ENCODE results near the gene KRT85. TPM values are rescaled to one million over a fixed set of nuclear protein-coding genes. Genes with fewer than 3 reads are reported as not detected.
A peak's percentile ranks its signal among the peaks of the same experiment; 100 is the strongest.

Gene KRT85
- total RNA-seq, 1 donor from 2014 or later: not detected

DNA sequence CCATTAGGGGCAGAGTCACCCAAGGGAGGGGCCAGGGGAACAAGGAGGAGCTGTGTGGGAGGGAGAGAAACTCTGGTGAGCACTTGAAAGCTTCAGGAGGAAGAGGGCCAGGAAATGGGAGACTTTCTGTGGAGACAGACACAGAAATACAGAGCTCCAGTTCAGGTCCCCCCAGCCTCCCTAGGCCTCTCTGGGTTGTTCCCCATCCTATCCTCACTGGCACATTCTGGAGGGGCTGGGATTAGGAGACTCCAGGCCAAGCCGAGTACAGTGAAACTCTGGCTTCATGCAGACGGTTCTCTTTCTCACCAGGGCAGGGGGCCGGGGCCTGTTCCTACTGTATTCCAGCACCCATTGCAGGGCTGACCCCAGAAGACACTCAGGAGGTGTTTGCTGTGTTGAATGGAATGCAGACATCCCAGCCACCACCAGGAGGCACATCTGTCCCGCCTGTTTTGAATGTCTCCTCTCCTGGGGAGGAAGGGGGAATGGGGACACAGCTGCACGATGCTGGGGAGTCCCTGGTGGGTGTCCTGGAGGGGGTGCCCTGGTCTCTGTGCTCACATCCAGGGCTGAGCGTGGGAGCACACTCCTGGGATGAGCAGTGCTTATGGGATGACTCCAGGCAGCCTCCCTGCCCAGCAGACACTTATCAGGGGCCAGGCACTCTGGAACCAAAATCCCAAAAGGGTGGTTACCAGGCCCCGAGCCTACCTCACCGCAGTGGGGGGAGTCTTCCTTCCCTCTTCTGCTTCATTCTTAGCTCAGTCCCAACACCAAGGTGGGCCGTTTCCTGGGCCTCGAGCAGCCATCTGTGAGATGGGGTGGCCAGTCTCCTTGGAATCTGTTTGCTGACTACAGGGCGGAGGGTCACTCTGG, 23.7 kb upstream of the KRT85 start:
- H3K36me3 Mint-ChIP-seq (ENCODE audit: low read depth, unreplicated experiment): no peaks in the 10 kb centered on the region
- peak; percentile 79 for TF ChIP-seq CTCF (IDR thresholded peaks at IDR 0.05; ENCODE audit: unreplicated experiment)
- no peak overlapping the region for H3K4me3 Mint-ChIP-seq (ENCODE audit: unreplicated experiment)

GRCh38 chr12:52389313-52390207, 22.3 kb upstream of the KRT85 start:
- Mint-ChIP-seq H3K9me3 (ENCODE audit: unreplicated experiment) (no peaks in the 10 kb centered on the region), H3K27ac (ENCODE audit: unreplicated experiment) (no peak overlapping the region), H3K27me3 (ENCODE audit: unreplicated experiment) (peaks cover 3% of the 10 kb centered on the region), H3K4me1 (ENCODE audit: unreplicated experiment) (no peaks in the 10 kb centered on the region), H3K36me3 (ENCODE audit: low read depth, unreplicated experiment) (no peaks in the 10 kb centered on the region), H3K4me3 (ENCODE audit: unreplicated experiment) (no peak overlapping the region)
- TF ChIP-seq CTCF (IDR thresholded peaks at IDR 0.05; ENCODE audit: unreplicated experiment): no peak
- no peak for DNase-seq (ENCODE audit: low spot score)

More for the DNA sequence above, 23.7 kb upstream of the KRT85 start:
- Mint-ChIP-seq H3K27ac (ENCODE audit: unreplicated experiment) (no peak overlapping the region), H3K27me3 (ENCODE audit: unreplicated experiment) (peaks cover 4% of the 10 kb centered on the region), H3K4me1 (ENCODE audit: unreplicated experiment) (no peaks in the 10 kb centered on the region), H3K9me3 (ENCODE audit: unreplicated experiment) (no peaks in the 10 kb centered on the region)
- peak; percentile 47 for DNase-seq (ENCODE audit: low spot score)

DNA sequence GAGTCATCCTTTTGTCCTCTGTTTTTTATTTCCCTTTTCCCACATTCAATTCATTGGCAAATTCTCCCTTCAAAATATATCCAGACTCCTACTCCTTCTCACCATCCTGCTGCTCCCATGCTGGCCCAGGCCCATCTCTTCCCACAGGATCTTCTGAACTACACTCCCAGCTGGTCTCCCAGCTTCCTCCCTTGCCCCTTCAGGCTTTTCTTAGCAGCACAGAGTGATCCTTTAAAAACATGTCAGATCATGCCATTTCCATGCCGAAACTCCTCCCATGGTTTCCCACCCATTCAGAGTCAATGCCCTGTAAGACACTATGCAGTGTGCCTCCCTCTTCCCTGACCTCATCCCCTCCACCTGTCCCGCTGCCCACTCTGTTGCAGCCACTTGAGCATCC, 20.6 kb upstream of the KRT85 start:
- H3K27me3 Mint-ChIP-seq (ENCODE audit: unreplicated experiment): no peaks in the 10 kb centered on the region
- DNase-seq (ENCODE audit: low spot score): no peak
- no peaks in the 10 kb centered on the region for H3K9me3 Mint-ChIP-seq (ENCODE audit: unreplicated experiment)
- TF ChIP-seq CTCF (IDR thresholded peaks at IDR 0.05; ENCODE audit: unreplicated experiment): no peak
- H3K4me1 Mint-ChIP-seq (ENCODE audit: unreplicated experiment): no peaks in the 10 kb centered on the region
- no peak overlapping the region for H3K27ac Mint-ChIP-seq (ENCODE audit: unreplicated experiment)
- H3K4me3 Mint-ChIP-seq (ENCODE audit: unreplicated experiment): no peak overlapping the region
- no peaks in the 10 kb centered on the region for H3K36me3 Mint-ChIP-seq (ENCODE audit: low read depth, unreplicated experiment)

GRCh38 chr12:52385226-52385702, 18.0 kb upstream of the KRT85 start, which contains the start of gene KRT84:
KRT84 (minus strand) TSS chr12:52385652; CDS start chr12:52385585, 67 bp downstream.
- Mint-ChIP-seq H3K4me3 (ENCODE audit: unreplicated experiment) (no peak within 1 kb of the TSS), H3K27ac (ENCODE audit: unreplicated experiment) (no peak within 1 kb of the TSS), H3K4me1 (ENCODE audit: unreplicated experiment) (no peaks in the 10 kb centered on the region), H3K27me3 (ENCODE audit: unreplicated experiment) (peaks cover 3% of the 10 kb centered on the region), H3K9me3 (ENCODE audit: unreplicated experiment) (no peaks in the 10 kb centered on the region), H3K36me3 (ENCODE audit: low read depth, unreplicated experiment) (no peaks in the 10 kb centered on the region)
- no peak for TF ChIP-seq CTCF (IDR thresholded peaks at IDR 0.05; ENCODE audit: unreplicated experiment)
- DNase-seq (ENCODE audit: low spot score): no peak
